Endothelial cell of umbilical vein (primary cell): ENCODE data around the gene TMEM30B. TPM values are rescaled to one million over a fixed set of nuclear protein-coding genes. Genes with fewer than 3 reads are reported as not detected.

Experiments
- BruUV-seq: library from RNA; stranded (reverse); fragments of 400-500 nt; replicated peaks from 2 replicates; lab custom pipeline; 2021; lab: Mats Ljungman, UMichigan
- CTCF ChIA-PET: fragments of 300-600, 350-600 bp; sonication (Branson Sonifier 250); formaldehyde crosslinking; loops from one replicate; lab custom pipeline; 2021; ENCODE audit warnings: antibody characterized with exemption, inconsistent platforms; lab: Charles Lee
- POLR2A ChIA-PET: fragments of 300-600, 350-600 bp; sonication (Branson Sonifier 250); formaldehyde crosslinking; loops from one replicate; lab custom pipeline; 2021; ENCODE audit warnings: antibody characterized with exemption, inconsistent platforms; lab: Charles Lee
- DNase-seq: peaks from one replicate; pipeline ENCODE4 v3.0.0-alpha.2; 2011; ENCODE audit warnings: low read depth, low spot score
- FAIRE-seq: peaks from 2 replicates; lab custom pipeline; 2011; peaks lifted over from hg19 to GRCh38; lab: Jason Lieb, UNC
- H2AFZ ChIP-seq: 2 replicates; pipeline ENCODE4 v1.6.0; 2012; ENCODE audit warnings: low read depth, low read length, control low read depth, inconsistent platforms
- H3K27ac ChIP-seq: 2 replicates; pipeline ENCODE4 v1.5.1; 2011; ENCODE audit warnings: low read depth, mild to moderate bottlenecking, control low read depth, low read length, moderate library complexity; ENCODE audit not compliant: insufficient read depth
- H3K27me3 ChIP-seq, 2 experiments: 2 replicates each; pipeline versions ENCODE4 v1.6.0 to v1.6.1; 2011; ENCODE audit warnings: low read length in 2 of 2, mixed read lengths in 1 of 2; ENCODE audit not compliant: control insufficient read depth in 2 of 2, insufficient read depth in 2 of 2
- H3K36me3 ChIP-seq, 2 experiments: 2 replicates in 1 of 2; 3 replicates in 1 of 2; pipeline ENCODE4 v1.5.1; 2011; ENCODE audit warnings: low read length in 2 of 2, mild to moderate bottlenecking in 1 of 2, moderate library complexity in 1 of 2; ENCODE audit not compliant: control insufficient read depth in 2 of 2, insufficient read depth in 2 of 2; ENCODE audit errors: extremely low read depth in 1 of 2
- H3K4me1 ChIP-seq: 3 replicates; pipeline ENCODE4 v1.5.1; 2011; ENCODE audit warnings: mild to moderate bottlenecking, low read length; ENCODE audit not compliant: control insufficient read depth, insufficient read depth; ENCODE audit errors: extremely low read depth
- H3K4me2 ChIP-seq: 2 replicates; pipeline ENCODE4 v1.6.1; 2011; ENCODE audit warnings: low read length, control low read depth, mixed read lengths; ENCODE audit not compliant: insufficient read depth
- H3K4me3 ChIP-seq, 3 experiments: fragments of 200-600 bp in 1 of 3; sonication (generic), shearing (Covaris generic) in 1 of 3; replicated peaks in 1 of 3; 2 replicates each; pipeline ENCODE4 v1.5.1; 2011 to 2016; ENCODE audit warnings: control low read depth in 3 of 3, low read length in 3 of 3, mild to moderate bottlenecking in 2 of 3, inconsistent platforms in 1 of 3, low read depth in 1 of 3, moderate library complexity in 1 of 3; ENCODE audit not compliant: insufficient read depth in 1 of 3
- H3K79me2 ChIP-seq: 2 replicates; pipeline ENCODE4 v1.6.0; 2012; ENCODE audit warnings: low read length, inconsistent platforms; ENCODE audit not compliant: control insufficient read depth, insufficient read depth
- H3K9ac ChIP-seq: replicated peaks from 2 replicates; pipeline ENCODE3; 2011; ENCODE audit warnings: low read length, control low read depth; ENCODE audit not compliant: insufficient read depth; ENCODE audit errors: extremely low read depth
- H3K9me1 ChIP-seq: replicated peaks from 3 replicates; pipeline ENCODE4 v1.6.0; 2011; ENCODE audit warnings: mild to moderate bottlenecking, low read length; ENCODE audit not compliant: control insufficient read depth, insufficient read depth; ENCODE audit errors: extremely low read depth
- H3K9me3 ChIP-seq: replicated peaks from 2 replicates; pipeline ENCODE4 v1.5.1; 2012; ENCODE audit warnings: low read length, inconsistent platforms; ENCODE audit not compliant: control insufficient read depth, insufficient read depth
- H4K20me1 ChIP-seq: replicated peaks from 2 replicates; pipeline ENCODE3; 2011; ENCODE audit warnings: mild to moderate bottlenecking, low read length; ENCODE audit not compliant: control insufficient read depth, insufficient read depth; ENCODE audit errors: extremely low read depth
- CTCF ChIP-seq, 2 donors: IDR thresholded peaks; 1 replicate in 1 of 2; 2 replicates in 1 of 2; pipeline ENCODE4 v1.5.1; 2011; ENCODE audit warnings: low read length in 2 of 2, mild to moderate bottlenecking in 2 of 2, moderate library complexity in 2 of 2, control low read depth in 1 of 2, inconsistent platforms in 1 of 2, low read depth in 1 of 2; ENCODE audit not compliant: insufficient read depth in 1 of 2; ENCODE audit errors: extremely low read depth in 1 of 2
- EZH2 ChIP-seq: IDR thresholded peaks from 2 replicates; pipeline ENCODE4 v1.6.1; 2012; ENCODE audit warnings: borderline replicate concordance, low read depth, mild to moderate bottlenecking, moderate library complexity, low read length, inconsistent platforms; ENCODE audit not compliant: severe bottlenecking
- FOS ChIP-seq: IDR thresholded peaks from 2 replicates; pipeline ENCODE4 v1.6.1; 2011; ENCODE audit warnings: mild to moderate bottlenecking, low read length, moderate library complexity, borderline replicate concordance; ENCODE audit not compliant: insufficient read depth
- GATA2 ChIP-seq: IDR thresholded peaks from 2 replicates; pipeline ENCODE4 v1.7.0; 2011; ENCODE audit warnings: low read depth, mild to moderate bottlenecking, moderate library complexity, mixed read lengths, low read length; ENCODE audit not compliant: insufficient read length, insufficient read depth
- JUN ChIP-seq: IDR thresholded peaks from 2 replicates; pipeline ENCODE4 v1.6.1; 2011; ENCODE audit warnings: borderline replicate concordance, low read depth; ENCODE audit not compliant: insufficient read length, insufficient read depth
- MAX ChIP-seq: IDR thresholded peaks from 2 replicates; pipeline ENCODE4 v1.6.1; 2011; ENCODE audit not compliant: insufficient read depth, insufficient read length
- MYC ChIP-seq: IDR thresholded peaks from one replicate; pipeline ENCODE4 v1.6.1; 2011; ENCODE audit warnings: mild to moderate bottlenecking, low read depth, low read length
- POLR2A ChIP-seq: IDR thresholded peaks from 2 replicates; pipeline ENCODE4 v1.6.1; 2012; ENCODE audit warnings: low read depth, mild to moderate bottlenecking, control low read depth, low read length
- POLR2AphosphoS5 ChIP-seq: IDR thresholded peaks from 2 replicates; pipeline ENCODE4 v1.6.1; 2012; ENCODE audit warnings: low read depth, mild to moderate bottlenecking, control low read depth, low read length, moderate library complexity; ENCODE audit not compliant: insufficient read depth
- dilution Hi-C: fragments of 300-500 bp; cut with MboI; formaldehyde crosslinking; loops from one replicate; pipeline ENCODE4 v1.15.0; 2019; ENCODE audit warnings: low sequenced_read_pairs; ENCODE audit not compliant: extremely low pct_ligation_motif_present
- intact Hi-C: fragments of 100-400 bp; cut with micrococcal nuclease; formaldehyde crosslinking; loops from one replicate; pipeline ENCODE4 v1.10.0; 2022
- polyA plus RNA-seq, 4 experiments: library from polyadenylated mRNA; depleted of rRNA in 3 of 4; stranded (reverse) in 3 of 4; unstranded in 1 of 4; fragments of >200 nt; gene quantifications; 2 replicates each; pipeline versions ENCODE4 v1.2.1 to v1.2.3, GENCODE V29; 2011 to 2012; ENCODE audit warnings: missing spikeins in 1 of 4
- total RNA-seq: library from RNA; stranded (reverse); gene quantifications from 2 replicates; pipeline ENCODE4 v1.2.3, GENCODE V29; 2021

TMEM30B gene
- total and polyA plus RNA-seq, 2 donors (not counting 3 experiments of a cell fraction or from before 2014, with no cell fraction given) = 0.32 to 0.35 TPM

- no peak overlapping the region for H3K4me3 ChIP-seq
- DNase-seq (no peak), FAIRE-seq (no peak)
- H3K27ac ChIP-seq = no peak overlapping the region
- H3K9me1 ChIP-seq = no peaks in the 10 kb centered on the region
- no peaks in the 10 kb centered on the region for H3K9me3 ChIP-seq
- H3K36me3 ChIP-seq = no peaks in the 10 kb centered on the region
- CTCF ChIA-PET = interaction anchor here (0.5 to 3.9 kb wide), 12 partner anchors 11 to 858 kb away, joined by 3 to 38 read pairs (median 4); partner anchors contain the start of gene TMEM30B
- H3K9ac ChIP-seq = no peak overlapping the region
- dilution Hi-C loops = loop anchor here (25.0 kb wide), 1 partner anchor 632 kb away; the partner anchor contains the start of gene SIX1
- H3K4me2 ChIP-seq = no peak overlapping the region
- no peak overlapping the region for H2AFZ ChIP-seq
- TF ChIP-seq JUN (no peak), GATA2 (no peak), MYC (no peak), FOS (no peak)
- H4K20me1 ChIP-seq = no peaks in the 10 kb centered on the region
- POLR2A ChIA-PET = no interaction called here
- no TSS peak for BruUV-seq
- H3K27me3 ChIP-seq = peaks cover 13 to 14% of the 10 kb centered on the region in 2 experiments
- H3K4me1 ChIP-seq = no peaks in the 10 kb centered on the region
- intact Hi-C loops = loop anchor here (1.0 to 2.0 kb wide), 3 partner anchors 17 to 568 kb away; no protein-coding TSS in a partner anchor
- no peaks in the 10 kb centered on the region for H3K79me2 ChIP-seq
These were observed 12.3 kb downstream of the TMEM30B start for GRCh38 chr14:61268812-61269211.

- dilution Hi-C loops = loop anchor here (25.0 kb wide), 1 partner anchor 630 kb away; the partner anchor contains the start of gene SIX1
- intact Hi-C loops = no loop called here
These were observed 14.0 kb downstream of the TMEM30B start for GRCh38 chr14:61266891-61267740.

More at GRCh38 chr14:61266891-61267740, 14.0 kb downstream of the TMEM30B start:
- Histone ChIP-seq H3K27me3 (peaks cover 12 to 15% of the 10 kb centered on the region in 2 experiments), H3K36me3 (no peaks in the 10 kb centered on the region), H3K4me3 (no peak overlapping the region), H3K4me1 (no peaks in the 10 kb centered on the region), H3K9ac (no peak overlapping the region), H2AFZ (no peak overlapping the region), H4K20me1 (no peaks in the 10 kb centered on the region), H3K9me1 (no peaks in the 10 kb centered on the region), H3K27ac (no peak overlapping the region), H3K9me3 (no peaks in the 10 kb centered on the region), H3K79me2 (no peaks in the 10 kb centered on the region), H3K4me2 (no peak overlapping the region)
- FAIRE-seq (no peak), DNase-seq (no peak)
- no peak for TF ChIP-seq GATA2
- TF ChIP-seq JUN = no peak
- no peak for TF ChIP-seq CTCF (IDR thresholded peaks at IDR 0.05; ENCODE audit: extremely low read depth in 1 of 2, insufficient read depth in 1 of 2, low read depth in 1 of 2, low read length in 2 of 2)
- no peak for TF ChIP-seq POLR2A
- no peak for TF ChIP-seq MAX
- TF ChIP-seq POLR2AphosphoS5 = no peak
- TF ChIP-seq MYC = no peak
- TF ChIP-seq FOS = no peak
- TF ChIP-seq EZH2 = no peak
- POLR2A ChIA-PET = no interaction called here
- BruUV-seq = no TSS peak
- CTCF ChIA-PET = interaction anchor here (0.8 to 3.9 kb wide), 7 partner anchors 10 to 643 kb away, joined by 3 to 38 read pairs (median 5); no protein-coding TSS in a partner anchor
